ENCODE measurements around the gene LUZP2.
A peak's percentile ranks its signal among the peaks of the same experiment; 100 is the strongest.

Gene LUZP2

DNA sequence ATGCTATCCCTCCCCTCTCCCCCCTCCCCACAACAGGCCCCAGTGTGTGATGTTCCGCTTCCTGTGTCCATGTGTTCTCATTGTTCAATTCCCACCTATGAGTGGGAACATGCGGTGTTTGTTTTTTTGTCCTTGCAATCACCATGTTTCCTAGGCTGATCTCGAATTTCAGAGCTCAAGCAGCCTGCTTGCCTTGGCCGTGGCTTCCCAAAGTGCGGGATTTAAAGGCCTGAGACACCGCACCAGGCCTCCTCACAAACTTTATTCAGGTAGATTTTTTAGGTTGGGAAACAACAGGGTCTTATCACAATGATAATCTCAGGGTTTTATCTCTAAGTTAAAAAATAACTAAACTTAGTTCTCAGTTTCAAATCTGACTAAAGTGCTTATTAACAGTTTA lies 125.4 kb downstream of the LUZP2 start:
- Histone ChIP-seq H3K79me2 (ENCODE audit: insufficient read depth, low read length) (no peaks in the 10 kb centered on the region), H3K4me3 (ENCODE audit: low read depth, low read length, poor library complexity, severe bottlenecking) (no peak overlapping the region), H3K9ac (ENCODE audit: low read length) (no peak overlapping the region), H3K36me3 (ENCODE audit: insufficient read depth, low read length) (no peaks in the 10 kb centered on the region), H3K4me1 (ENCODE audit: insufficient read depth, low read length, severe bottlenecking) (peaks cover 17% of the 10 kb centered on the region), H3K9me3 (ENCODE audit: low read length) (no peaks in the 10 kb centered on the region), H3F3A (ENCODE audit: insufficient read depth, low read length) (no peaks in the 10 kb centered on the region), H3K27ac (ENCODE audit: low read depth, low read length, poor library complexity, severe bottlenecking) (no peak overlapping the region), H4K20me1 (ENCODE audit: insufficient read depth, low read length) (no peaks in the 10 kb centered on the region), H2AFZ (ENCODE audit: low read length) (no peak overlapping the region), H3K4me2 (ENCODE audit: low read length) (peak overlapping the region; percentile 8; the same call in 1 of the 2 replicates), H3K9me2 (ENCODE audit: low read depth, low read length) (no peaks in the 10 kb centered on the region), H3K27me3 (ENCODE audit: insufficient read depth, low read length) (no peaks in the 10 kb centered on the region)
- TF ChIP-seq EZH2 (IDR thresholded peaks at IDR 0.05; ENCODE audit: borderline replicate concordance, low read length) (no peak), CTCF (IDR thresholded peaks at IDR 0.05; ENCODE audit: low read length) (no peak)

DNA sequence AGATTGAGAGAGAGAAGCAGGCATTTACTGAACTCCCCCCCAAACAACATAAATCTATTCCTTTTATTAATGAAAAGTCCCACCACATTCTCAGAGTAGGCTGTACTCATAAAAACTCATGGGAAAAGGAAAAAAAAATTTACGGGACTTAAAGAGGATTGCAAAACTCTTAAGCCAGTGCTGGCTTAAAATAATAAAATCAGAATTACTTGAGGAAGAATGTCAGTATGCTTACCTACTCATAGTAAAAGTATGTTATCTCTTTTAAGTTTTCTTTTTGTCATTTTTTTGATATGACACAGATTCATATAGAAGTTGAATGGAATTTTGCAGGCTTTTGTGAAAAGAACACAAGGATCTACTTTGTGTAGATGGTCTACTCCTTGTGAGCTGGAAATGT lies 126.3 kb downstream of the LUZP2 start:
- H3K9me3 ChIP-seq (ENCODE audit: low read length), result no peaks in the 10 kb centered on the region
- H3K4me3 ChIP-seq (ENCODE audit: low read depth, low read length, poor library complexity, severe bottlenecking), result no peak overlapping the region
- peak overlapping the region; percentile 96 for H2AFZ ChIP-seq (ENCODE audit: low read length)
- no peak overlapping the region for H3K9ac ChIP-seq (ENCODE audit: low read length)
- no peaks in the 10 kb centered on the region for H3K27me3 ChIP-seq (ENCODE audit: insufficient read depth, low read length)
- no peak overlapping the region for H3K27ac ChIP-seq (ENCODE audit: low read depth, low read length, poor library complexity, severe bottlenecking)
- no peaks in the 10 kb centered on the region for H3F3A ChIP-seq (ENCODE audit: insufficient read depth, low read length)
- TF ChIP-seq CTCF (IDR thresholded peaks at IDR 0.05; ENCODE audit: low read length), result no peak
- no peak for TF ChIP-seq EZH2 (IDR thresholded peaks at IDR 0.05; ENCODE audit: borderline replicate concordance, low read length)
- no peaks in the 10 kb centered on the region for H3K79me2 ChIP-seq (ENCODE audit: insufficient read depth, low read length)
- peak overlapping the region; percentile 8; the same call in 1 of the 2 replicates for H3K4me2 ChIP-seq (ENCODE audit: low read length)
- H3K36me3 ChIP-seq (ENCODE audit: insufficient read depth, low read length), result no peaks in the 10 kb centered on the region
- peaks cover 17% of the 10 kb centered on the region for H3K4me1 ChIP-seq (ENCODE audit: insufficient read depth, low read length, severe bottlenecking)
- no peaks in the 10 kb centered on the region for H4K20me1 ChIP-seq (ENCODE audit: insufficient read depth, low read length)
- no peaks in the 10 kb centered on the region for H3K9me2 ChIP-seq (ENCODE audit: low read depth, low read length)

DNA sequence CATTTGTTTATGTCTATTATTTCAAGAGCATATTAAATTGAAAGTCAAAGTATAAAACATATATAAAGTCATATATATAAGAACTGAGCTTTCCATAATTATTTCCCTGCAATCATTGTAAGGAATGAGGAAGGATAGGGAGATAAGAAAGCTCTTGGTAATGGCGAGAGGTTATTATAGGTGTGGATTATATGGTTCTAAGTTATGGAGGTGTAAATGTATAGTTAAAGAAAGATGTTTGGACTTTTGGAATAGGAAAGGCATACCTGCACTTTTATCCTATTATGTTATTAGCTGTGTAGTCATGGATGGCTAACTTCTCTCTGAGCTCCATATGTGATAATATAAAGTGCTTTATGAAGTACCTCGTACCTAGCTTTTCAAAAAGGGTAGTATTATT lies 127.6 kb downstream of the LUZP2 start:
- H3F3A ChIP-seq (ENCODE audit: insufficient read depth, low read length), result no peaks in the 10 kb centered on the region
- no peak overlapping the region for H3K4me3 ChIP-seq (ENCODE audit: low read depth, low read length, poor library complexity, severe bottlenecking)
- H3K9me2 ChIP-seq (ENCODE audit: low read depth, low read length), result no peaks in the 10 kb centered on the region
- no peak overlapping the region for H3K27ac ChIP-seq (ENCODE audit: low read depth, low read length, poor library complexity, severe bottlenecking)
- no peak overlapping the region for H3K9ac ChIP-seq (ENCODE audit: low read length)
- H3K4me1 ChIP-seq (ENCODE audit: insufficient read depth, low read length, severe bottlenecking), result peaks cover 17% of the 10 kb centered on the region
- H4K20me1 ChIP-seq (ENCODE audit: insufficient read depth, low read length), result no peaks in the 10 kb centered on the region
- no peak overlapping the region for H3K4me2 ChIP-seq (ENCODE audit: low read length)
- H2AFZ ChIP-seq (ENCODE audit: low read length), result no peak overlapping the region
- H3K9me3 ChIP-seq (ENCODE audit: low read length), result no peaks in the 10 kb centered on the region
- no peaks in the 10 kb centered on the region for H3K27me3 ChIP-seq (ENCODE audit: insufficient read depth, low read length)
- no peaks in the 10 kb centered on the region for H3K36me3 ChIP-seq (ENCODE audit: insufficient read depth, low read length)
- H3K79me2 ChIP-seq (ENCODE audit: insufficient read depth, low read length), result no peaks in the 10 kb centered on the region
- TF ChIP-seq EZH2 (IDR thresholded peaks at IDR 0.05; ENCODE audit: borderline replicate concordance, low read length), result no peak
- no peak for TF ChIP-seq CTCF (IDR thresholded peaks at IDR 0.05; ENCODE audit: low read length)
